HEK293 (cell line): ENCODE data around the gene PPP2R5D.
A peak's percentile ranks its signal among the peaks of the same experiment; 100 is the strongest.

ENCODE experiments used
- CTCF ChIP-seq: fragments of 450-650 bp; formaldehyde crosslinking; IDR thresholded peaks from 2 replicates; pipeline ENCODE4 v1.5.1; 2016; ENCODE audit warnings: missing biosample characterization, missing genetic modification characterization
- KLF17 ChIP-seq: fragments of 450-650 bp; formaldehyde crosslinking; IDR thresholded peaks from 2 replicates; pipeline ENCODE4 v1.5.1; 2016; ENCODE audit warnings: missing biosample characterization, missing genetic modification characterization
- KLF9 ChIP-seq: fragments of 450-650 bp; formaldehyde crosslinking; IDR thresholded peaks from 2 replicates; pipeline ENCODE4 v1.5.1; 2016; ENCODE audit warnings: missing biosample characterization, missing genetic modification characterization, low read depth
- REST ChIP-seq: fragments of 450-650 bp; formaldehyde crosslinking; IDR thresholded peaks from 2 replicates; pipeline ENCODE4 v1.5.1; 2016; ENCODE audit warnings: missing biosample characterization, missing genetic modification characterization
- TSHZ1 ChIP-seq: fragments of 450-650 bp; formaldehyde crosslinking; IDR thresholded peaks from 2 replicates; pipeline ENCODE4 v1.5.1; 2016; ENCODE audit warnings: missing biosample characterization, missing genetic modification characterization, borderline replicate concordance
- YY2 ChIP-seq: fragments of 450-650 bp; formaldehyde crosslinking; IDR thresholded peaks from 2 replicates; pipeline ENCODE4 v1.5.1; 2016; ENCODE audit warnings: missing biosample characterization, missing genetic modification characterization
- ZBTB20 ChIP-seq: fragments of 450-650 bp; formaldehyde crosslinking; IDR thresholded peaks from 2 replicates; pipeline ENCODE4 v1.5.1; 2016; ENCODE audit warnings: missing biosample characterization, missing genetic modification characterization
- ZBTB48 ChIP-seq: fragments of 450-650 bp; formaldehyde crosslinking; IDR thresholded peaks from 2 replicates; pipeline ENCODE4 v1.5.1; 2016; ENCODE audit warnings: missing biosample characterization, missing genetic modification characterization
- ZBTB8A ChIP-seq: fragments of 450-650 bp; formaldehyde crosslinking; IDR thresholded peaks from 2 replicates; pipeline ENCODE4 v1.5.1; 2016; ENCODE audit warnings: missing biosample characterization, missing genetic modification characterization
- ZEB2 ChIP-seq: fragments of 450-650 bp; formaldehyde crosslinking; IDR thresholded peaks from 2 replicates; pipeline ENCODE4 v1.5.1; 2016; ENCODE audit warnings: missing biosample characterization, missing genetic modification characterization
- ZNF132 ChIP-seq: fragments of 450-650 bp; formaldehyde crosslinking; IDR thresholded peaks from 2 replicates; pipeline ENCODE4 v1.5.1; 2017; ENCODE audit warnings: missing biosample characterization, missing genetic modification characterization, borderline replicate concordance
- ZNF280D ChIP-seq: fragments of 450-650 bp; formaldehyde crosslinking; IDR thresholded peaks from 2 replicates; pipeline ENCODE4 v1.5.1; 2016; ENCODE audit warnings: missing biosample characterization, missing genetic modification characterization
- ZNF311 ChIP-seq: fragments of 450-650 bp; formaldehyde crosslinking; IDR thresholded peaks from 2 replicates; pipeline ENCODE4 v1.5.1; 2017; ENCODE audit warnings: missing biosample characterization, missing genetic modification characterization, borderline replicate concordance
- ZNF513 ChIP-seq: fragments of 450-650 bp; IDR thresholded peaks from 2 replicates; pipeline ENCODE4 v1.5.1; 2018; ENCODE audit warnings: missing biosample characterization, missing genetic modification characterization
- ZNF530 ChIP-seq: fragments of 450-650 bp; formaldehyde crosslinking; IDR thresholded peaks from 2 replicates; pipeline ENCODE4 v1.5.1; 2016; ENCODE audit warnings: low read depth, missing biosample characterization, missing genetic modification characterization
- ZNF600 ChIP-seq: fragments of 450-650 bp; formaldehyde crosslinking; IDR thresholded peaks from 2 replicates; pipeline ENCODE4 v1.5.1; 2016; ENCODE audit warnings: missing biosample characterization, missing genetic modification characterization
- ZNF626 ChIP-seq: fragments of 450-650 bp; sonication (Bioruptor Pico); formaldehyde crosslinking; IDR thresholded peaks from 2 replicates; pipeline ENCODE4 v1.5.1; 2018; ENCODE audit warnings: missing biosample characterization, missing genetic modification characterization, inconsistent platforms
- ZNF664 ChIP-seq: fragments of 450-650 bp; formaldehyde crosslinking; IDR thresholded peaks from 2 replicates; pipeline ENCODE4 v1.5.1; 2016; ENCODE audit warnings: missing biosample characterization, missing genetic modification characterization
- ZNF777 ChIP-seq: fragments of 450-650 bp; formaldehyde crosslinking; IDR thresholded peaks from 2 replicates; pipeline ENCODE4 v1.5.1; 2017; ENCODE audit warnings: missing biosample characterization, missing genetic modification characterization, borderline replicate concordance
- ZNF785 ChIP-seq: fragments of 450-650 bp; formaldehyde crosslinking; IDR thresholded peaks from 2 replicates; pipeline ENCODE4 v1.5.1; 2016; ENCODE audit warnings: missing biosample characterization, missing genetic modification characterization
- ZNF830 ChIP-seq: fragments of 450-650 bp; IDR thresholded peaks from 2 replicates; pipeline ENCODE4 v1.5.0; 2018; ENCODE audit warnings: missing biosample characterization, missing genetic modification characterization, low read depth, mild to moderate bottlenecking, moderate library complexity
- ZSCAN18 ChIP-seq: fragments of 450-650 bp; formaldehyde crosslinking; IDR thresholded peaks from 2 replicates; pipeline ENCODE4 v1.5.1; 2016; ENCODE audit warnings: missing biosample characterization, missing genetic modification characterization

The PPP2R5D gene

GRCh38 chr6:42960243-42961019 is 23.9 kb upstream of the PPP2R5D start, which contains the start of gene GNMT (continued):
- TF ChIP-seq ZNF132 (tag by site-specific recombination) (no peak), ZSCAN18 (no peak), ZBTB8A (peak; percentile 67), ZNF777 (tag by site-specific recombination) (peak; percentile 78; the same call in 1 of the 2 replicates), ZNF280D (tag by site-specific recombination) (no peak), ZBTB48 (tag by site-specific recombination) (no peak), ZNF830 (no peak), ZNF600 (tag by site-specific recombination) (peak; percentile 96; the same call in 1 of the 2 replicates), ZNF530 (tag by site-specific recombination) (no peak), ZEB2 (tag by site-specific recombination) (0 out of 2 replicates have a peak, but pooled peaks have one; percentile 44), ZNF785 (tag by site-specific recombination) (no peak), CTCF (peak; percentile 19; the same call in 1 of the 2 replicates), KLF9 (peak; percentile 86), YY2 (tag by site-specific recombination) (no peak), TSHZ1 (tag by site-specific recombination) (no peak), ZNF626 (tag by site-specific recombination) (no peak), ZNF664 (no peak), KLF17 (no peak), ZNF513 (tag by site-specific recombination) (no peak), ZNF311 (tag by site-specific recombination) (no peak), ZBTB20 (tag by site-specific recombination) (peak; percentile 83), REST (tag by site-specific recombination) (peak; percentile 33; the same call in 1 of the 2 replicates)
